Measurements from ENCODE around the gene LRRC8E. TPM values are rescaled to one million over a fixed set of nuclear protein-coding genes. Genes with fewer than 3 reads are reported as not detected.

Gene LRRC8E
- total RNA-seq, 1 experiment from 2014 or later: 0.77 TPM

DNA sequence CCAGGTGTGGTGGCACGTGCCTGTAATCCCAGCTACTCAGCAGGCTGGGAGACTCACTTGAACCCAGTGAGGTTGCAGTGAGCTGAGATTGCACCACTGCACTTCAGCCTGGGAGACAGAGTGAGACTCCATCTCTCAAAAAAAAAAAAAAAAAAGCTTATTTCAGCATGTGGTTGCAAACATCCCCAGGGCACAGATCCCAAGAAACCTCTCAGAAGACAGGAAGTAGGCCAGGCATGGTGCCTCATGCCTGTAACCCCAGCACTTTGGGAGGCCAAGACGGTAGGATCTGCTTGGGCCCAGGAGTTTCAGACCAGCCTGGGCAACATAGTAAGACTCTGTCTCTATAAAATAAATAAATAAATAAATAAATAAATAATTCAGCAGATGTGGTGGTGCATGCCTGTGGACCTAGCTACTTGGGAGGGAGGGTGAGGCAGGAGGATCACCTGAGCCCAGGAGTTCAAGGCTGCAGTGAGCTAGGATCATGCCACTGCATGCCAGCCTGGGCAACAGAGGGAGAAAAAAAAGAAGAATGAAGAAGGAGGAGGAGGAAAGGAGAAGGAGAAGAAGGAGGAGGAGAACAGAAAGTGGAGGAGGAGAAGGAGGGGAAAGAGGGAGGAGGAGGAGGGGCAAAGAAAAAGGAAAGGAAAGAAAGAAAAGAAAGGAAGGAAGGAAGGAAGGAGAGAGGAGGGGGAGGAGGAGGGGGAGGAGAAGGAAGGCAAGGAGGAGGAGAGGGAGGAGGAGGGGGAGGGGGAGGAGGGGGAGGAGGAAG is 4.3 kb upstream of the LRRC8E start:
- Histone ChIP-seq H3K9me3 (ENCODE audit: low read depth, low read length, poor library complexity, severe bottlenecking) (no peaks in the 10 kb centered on the region), H3K4me1 (ENCODE audit: insufficient read depth, low read length, poor library complexity, severe bottlenecking) (no peaks in the 10 kb centered on the region), H3K36me3 (ENCODE audit: insufficient read depth, low read length, poor library complexity, severe bottlenecking) (no peaks in the 10 kb centered on the region), H3K4me3 (ENCODE audit: low read depth, low read length, poor library complexity, severe bottlenecking) (no peak overlapping the region), H3K27me3 (replicated peaks; ENCODE audit: insufficient read depth, low read depth, low read length, poor library complexity) (no peaks in the 10 kb centered on the region), H3K27ac (ENCODE audit: low read depth, low read length, poor library complexity, severe bottlenecking) (no peak overlapping the region)
- no TSS peak for BruUV-seq (replicated peaks)
- ChIA-PET CTCF (interaction anchor here (0.6 to 0.8 kb wide), 2 partner anchors 15 to 60 kb away, joined by 6 to 9 read pairs; no protein-coding TSS in a partner anchor), POLR2A (ENCODE audit: low non-redundant PET) (no interaction called here)
- intact Hi-C loops (cut with micrococcal nuclease; ENCODE audit: unreplicated experiment): no loop called here
- no peak for DNase-seq (ENCODE audit: low spot score)
- TF ChIP-seq EZH2 (IDR thresholded peaks at IDR 0.05; ENCODE audit: borderline replicate concordance, low read depth, low read length, poor library complexity, severe bottlenecking): no peak

- no peaks in the 10 kb centered on the region for H3K27me3 ChIP-seq (replicated peaks; ENCODE audit: insufficient read depth, low read depth, low read length, poor library complexity)
- CTCF ChIA-PET: no interaction called here
- no TSS peak for BruUV-seq (replicated peaks)
These were observed 2.5 kb upstream of the LRRC8E start for GRCh38 chr19:7885818-7886217.

DNA sequence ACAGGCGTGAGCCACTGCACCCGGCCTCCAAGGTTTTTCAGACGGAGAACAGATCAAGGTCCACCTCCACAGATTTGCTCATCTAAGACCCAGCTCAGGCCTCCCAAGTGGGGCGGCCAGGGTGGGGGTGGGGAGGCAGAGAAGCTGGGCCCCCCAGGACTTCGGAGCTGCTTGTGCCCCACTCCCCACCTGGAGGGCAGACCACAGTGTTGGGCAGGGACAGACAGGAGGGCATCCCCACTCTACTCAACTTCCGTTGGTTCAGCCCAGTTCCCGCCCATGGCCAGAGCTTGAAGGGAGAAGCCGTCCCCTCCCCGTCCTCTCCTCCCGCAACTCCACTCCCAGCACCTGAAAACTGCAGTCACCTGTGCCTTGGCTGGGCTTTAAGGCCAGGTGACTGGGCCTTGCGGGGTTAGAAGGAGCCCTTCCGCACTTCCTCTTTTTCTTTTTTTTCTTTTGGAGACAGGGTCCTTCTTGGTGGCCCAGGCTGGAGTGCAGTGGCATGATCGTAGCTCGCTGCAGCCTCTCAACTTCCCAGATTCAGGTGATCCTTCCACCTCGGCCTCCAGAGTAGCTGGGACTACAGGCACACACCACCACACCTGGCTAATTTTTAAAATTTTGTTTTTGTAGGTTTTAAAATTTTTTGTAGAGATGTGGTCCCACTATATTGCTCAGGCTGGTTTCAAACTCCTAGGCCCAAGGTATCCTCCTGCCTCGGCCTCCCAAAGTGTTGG is 734 bp upstream of the LRRC8E start:
- POLR2A ChIA-PET (ENCODE audit: low non-redundant PET): interaction anchor here (0.7 kb wide), 1 partner anchor 16 kb away, joined by 4 read pairs; the partner anchor contains the start of gene MAP2K7
- CTCF ChIA-PET: interaction anchor here (1.0 kb wide), 2 partner anchors 35 to 56 kb away, joined by 3 to 5 read pairs; no protein-coding TSS in a partner anchor
- intact Hi-C loops (cut with micrococcal nuclease; ENCODE audit: unreplicated experiment): no loop called here
- TF ChIP-seq CTCF (conservative IDR thresholded peaks at IDR 0.05; ENCODE audit: low read depth, low read length): no peak
- TF ChIP-seq EZH2 (IDR thresholded peaks at IDR 0.05; ENCODE audit: borderline replicate concordance, low read depth, low read length, poor library complexity, severe bottlenecking): no peak
- no peaks in the 10 kb centered on the region for H3K4me1 ChIP-seq (ENCODE audit: insufficient read depth, low read length, poor library complexity, severe bottlenecking)
- H3K27me3 ChIP-seq (replicated peaks; ENCODE audit: insufficient read depth, low read depth, low read length, poor library complexity): no peaks in the 10 kb centered on the region
- no peak for DNase-seq (ENCODE audit: low spot score)
- no peak overlapping the region for H3K27ac ChIP-seq (ENCODE audit: low read depth, low read length, poor library complexity, severe bottlenecking)
- no TSS peak for BruUV-seq (replicated peaks)
- peak overlapping the region; percentile 48 for H3K4me3 ChIP-seq (ENCODE audit: low read depth, low read length, poor library complexity, severe bottlenecking)
- H3K36me3 ChIP-seq (ENCODE audit: insufficient read depth, low read length, poor library complexity, severe bottlenecking): no peaks in the 10 kb centered on the region
- H3K9me3 ChIP-seq (ENCODE audit: low read depth, low read length, poor library complexity, severe bottlenecking): no peaks in the 10 kb centered on the region

More at GRCh38 chr19:7885818-7886217, 2.5 kb upstream of the LRRC8E start:
- Histone ChIP-seq H3K9me3 (ENCODE audit: low read depth, low read length, poor library complexity, severe bottlenecking) (no peaks in the 10 kb centered on the region), H3K36me3 (ENCODE audit: insufficient read depth, low read length, poor library complexity, severe bottlenecking) (no peaks in the 10 kb centered on the region), H3K4me1 (ENCODE audit: insufficient read depth, low read length, poor library complexity, severe bottlenecking) (no peaks in the 10 kb centered on the region), H3K4me3 (ENCODE audit: low read depth, low read length, poor library complexity, severe bottlenecking) (no peak overlapping the region), H3K27ac (ENCODE audit: low read depth, low read length, poor library complexity, severe bottlenecking) (no peak overlapping the region)
- intact Hi-C loops (cut with micrococcal nuclease; ENCODE audit: unreplicated experiment): no loop called here
- POLR2A ChIA-PET (ENCODE audit: low non-redundant PET): no interaction called here
- no peak for DNase-seq (ENCODE audit: low spot score)
- TF ChIP-seq CTCF (conservative IDR thresholded peaks at IDR 0.05; ENCODE audit: low read depth, low read length): no peak
- TF ChIP-seq EZH2 (IDR thresholded peaks at IDR 0.05; ENCODE audit: borderline replicate concordance, low read depth, low read length, poor library complexity, severe bottlenecking): no peak

Measured in A673 (cell line).